Activated CD4-positive, CD25-positive, alpha-beta regulatory T cell treated with anti-CD3 and anti-CD28 coated beads, Interleukin-2, amount 50 U/mL, for 16 hours (primary cell): ENCODE data around the gene KNSTRN.

Source experiments
- DNase-seq: peaks from one replicate; pipeline ENCODE4 v3.0.0-alpha.2; 2020; ENCODE audit warnings: low read depth, low spot score

The KNSTRN gene

DNA sequence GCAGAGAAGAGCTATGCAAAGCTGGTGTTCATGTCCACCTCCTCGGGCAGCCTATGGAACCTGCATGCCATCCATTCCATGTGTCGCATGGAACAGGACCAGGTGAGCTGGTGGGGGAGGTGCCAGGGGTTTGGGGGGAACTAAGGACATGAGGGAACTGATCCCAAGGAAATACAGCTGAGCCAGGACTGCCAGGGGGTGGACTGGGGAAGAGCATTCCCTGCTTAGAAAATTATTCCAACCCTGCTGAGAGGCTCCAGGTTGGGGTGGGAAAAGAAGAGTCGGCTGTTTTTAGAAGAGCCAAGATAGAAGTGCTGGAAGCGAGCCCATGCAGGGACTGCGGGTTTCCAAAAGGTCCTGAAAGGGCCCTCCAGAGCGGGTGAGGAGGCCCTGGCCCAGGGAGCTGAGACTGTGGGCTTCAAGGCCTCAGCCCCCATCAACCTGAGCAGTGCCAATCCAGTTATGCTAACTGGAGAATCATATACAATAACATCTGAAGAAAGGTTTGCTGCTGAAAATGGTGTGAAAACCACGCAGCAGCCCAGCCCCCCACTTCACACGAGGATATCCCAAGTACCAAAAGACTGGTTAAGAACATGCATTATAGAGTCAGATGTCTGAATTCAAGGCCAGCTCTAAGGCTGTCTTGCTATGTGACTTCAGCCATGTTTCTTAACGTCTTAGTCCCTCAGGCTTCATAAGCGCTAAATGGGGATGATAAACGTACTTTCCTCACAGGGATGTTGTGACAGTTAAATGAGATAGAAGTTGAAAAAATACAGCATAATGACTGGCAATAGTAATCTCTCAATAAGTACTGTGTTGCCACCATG is 16.7 kb upstream of the KNSTRN start:
- DNase-seq: no peak

DNA sequence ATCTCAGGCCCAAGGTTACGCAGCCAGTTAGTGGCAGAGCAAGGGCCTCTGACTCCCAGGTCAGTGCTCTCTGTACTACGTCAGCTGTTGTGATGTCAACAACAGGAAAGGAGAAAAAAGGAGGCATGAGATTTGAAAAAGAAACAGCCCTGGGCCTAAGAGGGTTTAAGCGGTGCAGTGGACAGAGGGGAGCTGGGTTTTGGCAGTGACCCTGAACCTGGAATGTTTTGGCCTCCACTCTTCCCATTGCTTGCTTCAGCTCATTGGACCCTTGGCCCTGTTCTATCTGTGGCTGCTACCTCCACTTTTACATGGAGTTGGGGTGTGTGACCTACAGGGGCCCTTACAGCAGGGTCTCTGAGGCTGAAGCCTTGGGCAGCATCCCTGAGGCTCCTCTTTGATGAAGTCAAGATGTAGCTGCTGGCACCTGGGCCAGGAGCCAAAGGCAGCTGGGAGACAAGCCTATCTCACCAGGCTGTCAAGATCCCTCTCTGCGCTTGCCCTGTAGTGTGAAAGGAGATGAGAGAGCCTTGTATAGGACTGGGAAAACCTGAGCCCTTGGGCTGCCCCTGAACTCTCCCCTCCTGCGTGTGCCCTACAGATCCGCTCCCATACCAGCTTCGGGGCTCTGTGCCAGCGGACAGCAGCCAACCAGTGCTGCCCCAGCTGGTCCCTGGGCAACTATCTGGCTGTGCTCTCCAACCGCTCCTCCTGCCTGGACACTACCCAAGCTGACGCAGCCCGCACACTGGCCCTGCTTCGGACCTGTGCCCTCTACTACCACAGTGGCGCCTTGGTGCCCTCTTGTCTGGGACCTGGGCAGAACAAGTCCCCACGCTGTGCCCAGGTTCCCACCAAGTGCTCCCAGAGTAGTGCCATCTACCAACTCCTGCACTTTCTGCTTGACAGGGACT is 15.8 kb upstream of the KNSTRN start:
- DNase-seq: no peak

DNA sequence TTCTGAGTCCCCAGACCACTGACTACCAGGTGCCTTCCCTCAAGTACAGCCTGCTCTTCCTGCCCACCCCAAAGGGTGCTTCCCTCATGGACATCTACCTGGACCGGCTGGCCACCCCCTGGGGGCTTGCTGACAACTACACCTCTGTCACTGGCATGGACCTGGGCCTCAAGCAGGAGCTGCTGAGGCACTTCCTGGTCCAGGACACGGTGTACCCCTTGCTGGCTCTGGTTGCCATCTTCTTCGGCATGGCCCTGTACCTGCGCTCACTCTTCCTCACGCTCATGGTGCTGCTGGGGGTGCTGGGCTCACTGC is 15.2 kb upstream of the KNSTRN start:
- no peak for DNase-seq

DNA sequence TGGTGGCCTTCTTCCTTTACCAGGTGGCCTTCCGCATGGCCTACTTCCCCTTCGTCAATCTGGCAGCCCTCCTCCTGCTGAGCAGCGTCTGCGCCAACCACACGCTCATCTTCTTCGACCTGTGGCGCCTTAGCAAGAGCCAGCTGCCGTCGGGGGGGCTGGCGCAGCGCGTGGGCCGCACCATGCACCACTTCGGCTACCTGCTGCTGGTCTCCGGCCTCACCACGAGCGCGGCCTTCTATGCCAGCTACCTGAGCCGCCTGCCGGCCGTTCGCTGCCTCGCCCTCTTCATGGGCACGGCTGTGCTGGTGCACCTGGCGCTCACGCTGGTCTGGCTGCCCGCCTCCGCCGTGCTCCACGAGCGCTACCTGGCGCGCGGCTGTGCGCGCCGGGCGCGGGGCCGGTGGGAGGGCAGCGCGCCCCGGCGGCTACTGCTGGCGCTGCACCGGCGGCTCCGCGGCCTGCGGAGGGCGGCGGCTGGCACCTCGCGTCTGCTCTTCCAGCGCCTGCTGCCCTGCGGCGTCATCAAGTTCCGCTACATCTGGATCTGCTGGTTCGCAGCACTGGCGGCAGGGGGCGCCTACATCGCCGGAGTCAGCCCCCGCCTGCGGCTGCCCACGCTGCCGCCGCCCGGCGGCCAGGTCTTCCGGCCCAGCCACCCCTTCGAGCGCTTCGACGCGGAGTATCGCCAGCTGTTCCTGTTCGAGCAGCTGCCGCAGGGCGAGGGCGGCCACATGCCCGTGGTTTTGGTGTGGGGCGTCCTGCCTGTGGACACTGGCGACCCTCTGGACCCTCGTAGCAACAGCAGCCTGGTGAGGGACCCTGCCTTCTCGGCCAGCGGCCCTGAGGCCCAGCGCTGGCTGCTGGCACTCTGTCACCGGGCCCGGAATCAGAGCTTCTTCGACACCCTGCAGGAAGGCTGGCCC is 14.6 kb upstream of the KNSTRN start:
- peak; percentile 73 for DNase-seq

DNA sequence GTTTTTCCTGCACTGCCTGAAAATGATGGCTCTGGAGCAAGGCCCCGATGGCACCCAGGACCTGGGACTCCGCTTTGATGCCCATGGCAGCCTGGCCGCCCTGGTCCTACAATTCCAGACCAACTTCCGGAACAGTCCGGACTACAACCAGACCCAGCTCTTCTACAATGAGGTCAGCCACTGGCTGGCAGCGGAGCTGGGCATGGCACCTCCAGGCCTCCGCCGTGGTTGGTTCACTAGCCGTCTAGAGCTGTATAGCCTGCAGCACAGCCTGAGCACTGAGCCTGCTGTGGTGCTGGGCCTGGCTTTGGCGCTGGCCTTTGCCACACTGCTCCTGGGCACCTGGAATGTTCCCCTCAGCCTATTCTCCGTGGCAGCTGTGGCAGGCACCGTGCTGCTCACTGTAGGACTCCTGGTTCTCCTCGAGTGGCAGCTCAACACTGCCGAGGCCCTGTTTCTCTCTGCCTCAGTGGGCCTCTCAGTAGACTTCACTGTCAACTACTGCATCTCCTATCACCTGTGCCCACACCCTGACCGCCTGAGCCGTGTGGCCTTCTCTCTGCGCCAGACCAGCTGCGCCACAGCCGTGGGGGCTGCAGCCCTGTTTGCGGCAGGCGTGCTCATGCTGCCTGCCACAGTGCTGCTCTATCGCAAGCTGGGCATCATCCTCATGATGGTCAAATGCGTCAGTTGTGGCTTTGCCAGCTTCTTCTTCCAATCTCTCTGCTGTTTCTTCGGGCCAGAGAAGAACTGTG is 13.6 kb upstream of the KNSTRN start:
- DNase-seq: no peak

DNA sequence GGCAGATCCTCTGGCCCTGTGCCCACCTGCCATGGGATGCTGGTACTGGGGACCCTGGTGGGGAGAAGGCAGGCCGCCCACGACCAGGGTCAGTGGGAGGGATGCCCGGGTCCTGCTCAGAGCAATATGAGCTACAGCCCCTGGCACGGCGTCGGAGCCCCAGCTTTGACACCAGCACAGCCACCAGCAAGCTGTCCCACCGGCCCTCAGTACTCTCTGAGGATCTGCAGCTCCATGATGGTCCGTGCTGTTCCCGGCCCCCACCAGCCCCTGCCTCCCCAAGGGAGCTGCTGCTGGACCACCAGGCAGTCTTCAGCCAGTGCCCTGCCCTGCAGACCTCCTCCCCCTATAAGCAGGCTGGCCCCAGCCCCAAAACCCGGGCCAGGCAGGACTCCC is 13.0 kb upstream of the KNSTRN start:
- DNase-seq: no peak

DNA sequence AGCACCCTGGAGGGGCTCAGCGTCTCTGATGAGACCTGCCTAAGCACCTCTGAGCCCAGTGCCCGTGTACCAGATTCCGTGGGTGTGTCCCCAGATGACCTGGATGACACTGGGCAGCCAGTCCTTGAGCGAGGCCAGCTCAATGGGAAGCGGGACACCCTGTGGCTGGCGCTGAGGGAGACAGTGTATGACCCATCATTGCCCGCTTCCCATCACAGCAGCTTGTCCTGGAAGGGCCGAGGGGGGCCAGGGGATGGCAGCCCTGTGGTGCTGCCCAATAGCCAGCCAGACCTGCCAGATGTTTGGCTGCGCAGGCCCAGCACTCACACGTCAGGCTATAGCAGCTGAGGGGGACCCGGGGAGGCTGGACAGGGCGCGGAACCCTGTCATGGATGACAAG is 12.6 kb upstream of the KNSTRN start:
- no peak for DNase-seq

DNA sequence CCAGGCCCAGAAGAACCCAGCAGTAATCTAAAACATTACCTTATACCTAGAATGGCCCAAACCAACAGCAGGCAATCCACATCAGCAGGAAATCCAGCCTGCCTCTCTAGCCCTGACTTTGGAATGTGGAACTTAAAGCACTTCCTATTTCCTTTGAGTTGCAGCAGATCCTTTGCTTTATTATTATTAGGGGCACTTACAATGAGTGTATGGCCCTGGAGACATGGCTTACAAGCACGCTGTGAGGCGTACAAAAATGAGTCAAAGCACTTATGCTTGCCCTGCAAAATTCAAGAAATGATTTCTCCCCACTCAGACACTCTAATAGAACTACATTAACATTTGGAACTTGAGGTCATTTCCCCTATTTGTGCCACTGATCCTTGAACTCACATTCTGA is 9.5 kb upstream of the KNSTRN start:
- no peak for DNase-seq

DNA sequence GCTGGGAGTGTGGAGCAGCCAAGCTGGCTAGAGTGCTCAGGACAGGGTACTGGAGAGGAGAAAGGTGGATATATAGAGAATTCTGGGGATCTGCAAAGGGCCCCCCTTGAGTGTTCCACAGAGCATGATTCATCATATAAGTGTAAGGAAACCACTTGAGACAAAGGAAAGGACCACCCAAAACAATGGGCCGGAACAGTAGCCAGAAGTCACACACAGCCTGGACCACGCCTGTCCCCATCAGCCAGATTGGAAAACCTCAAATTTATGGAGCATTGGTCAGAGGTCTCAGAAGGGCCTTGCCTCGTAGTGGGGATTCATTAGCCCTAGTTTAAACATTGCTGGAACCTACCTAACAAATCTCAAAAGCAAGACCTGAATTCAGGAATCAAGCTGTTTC is 4.9 kb upstream of the KNSTRN start:
- no peak for DNase-seq

DNA sequence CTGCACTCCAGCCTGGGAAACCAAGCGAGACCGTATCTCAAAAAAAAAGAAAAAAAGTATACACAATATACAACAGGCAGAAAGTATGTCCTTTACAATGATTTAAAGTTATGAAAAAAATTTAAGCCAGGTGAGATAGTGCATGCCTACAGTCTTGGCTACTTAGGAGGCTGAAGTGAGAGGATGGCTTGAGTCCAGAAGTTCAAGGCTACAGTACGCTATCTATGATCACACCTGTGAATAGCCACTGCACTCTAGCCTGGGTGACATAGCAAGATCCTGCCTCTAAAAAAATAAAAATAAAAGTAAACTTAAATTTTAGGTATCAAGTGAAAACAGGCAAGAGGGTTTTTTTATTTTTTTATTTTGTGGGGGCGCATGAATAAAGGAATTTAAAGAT is 3.1 kb upstream of the KNSTRN start:
- no peak for DNase-seq

DNA sequence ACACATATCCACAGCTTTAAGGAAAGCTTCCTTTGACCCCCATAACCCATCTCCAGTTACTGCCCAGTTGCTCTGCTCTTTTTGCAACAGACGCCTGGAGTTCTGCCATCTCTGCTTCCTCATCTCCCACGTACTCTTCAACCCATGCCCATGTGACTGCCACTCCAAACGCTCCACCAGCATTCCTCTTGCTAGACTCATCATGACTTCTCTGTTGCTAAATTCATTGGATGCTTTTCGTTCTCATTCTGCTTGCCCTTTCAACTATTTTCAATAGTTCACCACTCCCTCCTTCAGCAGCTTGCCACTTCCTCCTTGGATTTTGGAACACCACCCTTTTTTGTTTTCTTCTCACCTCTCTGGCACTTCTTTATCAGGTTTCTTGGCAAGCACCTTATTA is 2.7 kb upstream of the KNSTRN start:
- DNase-seq: no peak

DNA sequence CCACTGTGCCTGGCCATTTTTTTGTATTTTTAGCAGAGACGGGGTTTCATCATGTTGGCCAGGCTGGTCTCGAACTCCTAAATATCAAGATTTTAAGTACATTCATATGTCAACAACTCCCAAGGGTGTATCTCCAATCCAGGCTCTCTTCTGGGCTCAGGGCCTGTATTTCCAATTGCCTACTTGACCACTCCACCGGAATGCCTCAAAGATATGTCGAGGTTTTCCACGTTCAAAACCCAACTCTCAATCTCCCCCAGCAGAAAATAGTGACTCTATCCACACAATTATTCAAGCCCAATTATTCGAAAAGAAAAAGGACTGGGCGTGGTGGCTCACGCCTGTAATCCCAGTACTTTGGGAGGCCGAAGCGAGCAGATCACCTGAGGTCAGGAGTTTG is 1.9 kb upstream of the KNSTRN start:
- no peak for DNase-seq

DNA sequence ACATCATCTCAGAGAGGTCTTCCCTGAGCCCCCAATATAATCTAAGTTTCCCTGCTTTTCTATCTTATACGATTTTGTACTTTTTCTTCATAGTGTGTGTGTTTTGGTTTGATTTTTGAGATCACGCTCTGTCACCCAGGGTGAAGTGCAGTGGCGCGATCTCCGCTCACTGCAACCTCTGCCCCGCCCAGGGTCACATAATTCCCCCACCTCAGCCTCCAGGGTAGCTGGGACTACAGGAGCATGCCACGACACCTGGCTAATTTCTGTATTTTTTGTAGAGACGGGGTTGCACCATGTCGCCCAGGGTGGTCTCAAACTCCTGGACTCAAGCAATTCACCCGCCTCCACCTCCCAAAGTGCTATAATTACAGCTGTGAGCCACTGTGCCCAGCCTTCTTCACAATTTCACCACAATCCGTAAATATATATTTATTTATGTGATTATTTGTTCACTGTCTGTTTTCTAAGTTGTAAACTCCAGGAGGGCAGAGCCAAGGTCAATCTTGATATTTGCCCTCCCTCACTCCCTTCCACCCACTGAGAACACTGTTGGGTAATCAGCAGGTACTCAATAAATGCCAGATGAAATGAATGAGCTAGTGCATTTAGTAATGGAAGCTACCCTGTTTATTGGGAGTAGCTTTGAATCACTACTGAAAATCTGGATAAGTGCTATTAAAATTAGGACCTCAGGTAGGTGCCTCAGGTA is 547 bp upstream of the KNSTRN start:
- DNase-seq: no peak

DNA sequence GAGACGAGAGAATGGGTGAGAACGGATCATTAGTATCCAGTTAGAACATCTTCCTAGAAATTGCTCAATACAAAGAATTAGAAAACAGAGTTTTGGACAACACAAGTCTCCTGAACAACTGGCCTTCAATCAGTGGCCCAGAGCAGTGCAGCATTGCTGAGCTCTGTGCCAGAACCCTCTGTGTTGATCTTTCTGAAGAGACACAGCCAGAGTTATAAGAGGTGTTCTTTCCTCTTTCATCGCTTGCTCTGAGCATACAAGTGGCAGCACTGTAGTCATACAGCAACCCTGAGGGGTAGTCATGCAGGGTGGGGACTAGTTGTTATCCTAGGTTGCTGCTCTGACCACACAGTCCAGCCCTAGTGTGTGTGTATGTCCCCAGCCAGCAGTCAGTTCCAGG is 4.0 kb downstream of the KNSTRN start:
- no peak for DNase-seq

DNA sequence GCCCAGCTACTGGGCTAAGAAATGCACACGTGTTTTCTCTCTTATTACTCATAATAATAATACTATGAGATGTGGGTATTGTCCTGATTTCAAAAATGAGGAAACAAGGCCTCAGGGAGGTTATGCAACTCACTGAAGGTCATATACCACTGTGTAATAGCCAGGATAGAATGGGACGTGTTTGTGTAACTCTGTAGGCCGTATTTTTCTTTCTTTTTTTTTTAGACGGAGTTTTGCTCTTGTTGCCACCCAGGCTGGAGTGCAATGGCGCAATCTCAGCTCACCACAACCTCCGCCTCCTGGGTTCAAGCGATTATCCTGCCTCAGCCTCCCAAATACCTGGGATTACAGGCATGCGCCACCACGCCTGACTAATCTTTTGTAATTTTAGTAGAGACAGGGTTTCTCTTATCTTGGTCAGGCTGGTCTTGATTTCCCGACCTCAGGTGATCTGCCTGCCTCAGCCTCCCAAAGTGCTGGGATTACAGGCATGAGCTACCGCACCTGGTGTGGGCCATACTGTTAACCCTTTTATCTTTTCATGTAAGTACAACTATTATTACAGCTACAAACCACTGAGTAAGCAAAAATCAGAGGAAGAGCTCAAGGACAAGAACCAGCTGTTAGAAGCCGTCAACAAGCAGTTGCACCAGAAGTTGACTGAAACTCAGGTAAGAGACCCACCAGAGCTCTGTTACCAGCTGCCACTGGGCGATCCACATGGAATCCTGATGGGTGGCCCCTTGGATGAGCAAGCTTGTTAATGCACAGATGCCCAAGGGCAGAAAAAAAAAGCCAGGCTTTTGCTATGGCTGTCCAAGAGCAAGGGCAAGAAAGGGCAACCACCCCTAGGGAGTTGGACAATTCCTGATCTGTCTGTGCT is 6.7 kb downstream of the KNSTRN start:
- no peak for DNase-seq

DNA sequence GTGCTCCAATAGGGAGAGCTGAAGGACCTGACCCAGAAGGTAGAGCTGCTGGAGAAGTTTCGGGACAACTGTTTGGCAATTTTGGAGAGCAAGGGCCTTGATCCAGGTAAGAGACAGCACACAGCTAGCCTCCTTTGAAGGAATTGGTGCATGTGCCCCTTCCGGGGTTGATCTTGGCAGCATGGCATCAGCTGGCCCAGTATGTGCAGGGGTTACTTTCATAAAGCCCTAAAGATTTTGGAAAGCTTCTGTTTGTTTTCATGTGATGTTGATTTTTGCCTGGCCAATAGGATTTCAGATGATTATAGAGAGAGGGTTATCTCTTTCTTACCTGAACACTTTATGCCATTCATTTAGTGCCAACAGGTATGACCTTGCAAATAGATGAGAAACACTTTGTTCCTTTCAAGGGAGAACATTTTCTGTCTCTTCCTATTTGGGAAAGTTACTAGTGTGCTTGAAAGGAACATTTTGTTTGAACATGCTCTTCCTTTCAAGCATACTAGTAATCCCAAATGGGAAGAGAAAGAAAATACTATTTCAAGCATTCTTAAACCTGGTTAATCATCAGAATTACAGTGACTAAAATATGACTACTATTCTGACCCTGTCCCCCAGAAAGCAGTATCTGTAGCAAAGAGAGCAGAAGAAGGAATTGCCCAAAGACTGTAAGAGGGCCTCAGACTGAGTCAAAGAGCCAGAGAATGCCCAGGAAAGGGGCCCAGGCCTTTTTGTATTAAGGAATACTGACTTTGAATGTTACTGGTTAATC is 7.5 kb downstream of the KNSTRN start:
- no peak for DNase-seq

DNA sequence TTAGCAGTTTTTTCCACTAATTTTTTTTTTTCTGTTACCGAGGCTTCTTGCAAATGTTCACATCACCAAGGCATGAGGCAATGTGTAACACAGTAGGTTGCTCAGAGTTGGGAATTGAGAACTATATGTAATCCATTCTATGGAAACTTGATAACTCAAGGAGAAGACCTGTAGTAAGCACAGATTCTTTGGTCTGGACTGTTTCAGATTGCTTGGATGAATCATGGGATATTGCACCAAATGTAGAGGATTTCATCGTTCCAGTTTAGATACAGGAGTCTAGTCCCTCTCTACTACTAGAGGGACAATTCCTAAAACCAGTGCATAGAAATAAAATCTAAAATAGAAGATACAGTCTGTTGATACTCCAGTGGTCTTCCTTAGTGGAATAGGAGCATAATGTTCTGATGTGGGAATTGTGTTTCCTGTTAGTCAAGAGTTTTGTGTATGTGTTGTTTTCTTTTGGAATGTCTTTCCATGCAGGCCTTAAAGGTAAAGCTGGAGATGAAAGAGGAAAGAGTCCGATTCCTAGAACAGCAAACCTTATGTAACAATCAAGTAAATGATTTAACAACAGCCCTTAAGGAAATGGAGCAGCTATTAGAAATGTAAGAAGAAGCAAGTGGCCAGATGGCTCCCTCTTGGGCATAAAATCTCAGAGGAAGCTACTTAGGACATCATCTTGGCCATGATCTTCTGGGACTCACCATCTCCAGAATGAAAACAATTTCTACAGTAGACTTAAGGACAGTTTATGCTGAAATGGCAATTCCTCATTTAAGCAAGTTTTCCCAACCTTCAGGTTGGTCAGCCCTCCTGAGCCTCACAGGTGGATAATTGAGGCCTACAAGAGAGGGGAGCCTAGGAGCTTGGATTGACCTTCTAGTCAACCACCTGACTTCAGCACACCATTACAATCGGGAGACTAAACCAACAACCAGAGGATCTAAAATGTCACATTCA is 10.7 kb downstream of the KNSTRN start:
- no peak for DNase-seq
